GM18508 (cell line): ENCODE data around the gene ZNF184.
A peak's percentile ranks its signal among the peaks of the same experiment; 100 is the strongest.

Source experiments
- ATAC-seq: cut with Tn5 transposase; IDR thresholded peaks from one replicate; pipeline ENCODE4 v1.9.1; 2021; ENCODE audit warnings: moderate number of reproducible peaks; ENCODE audit not compliant: insufficient read depth, unreplicated experiment

The ZNF184 gene

DNA sequence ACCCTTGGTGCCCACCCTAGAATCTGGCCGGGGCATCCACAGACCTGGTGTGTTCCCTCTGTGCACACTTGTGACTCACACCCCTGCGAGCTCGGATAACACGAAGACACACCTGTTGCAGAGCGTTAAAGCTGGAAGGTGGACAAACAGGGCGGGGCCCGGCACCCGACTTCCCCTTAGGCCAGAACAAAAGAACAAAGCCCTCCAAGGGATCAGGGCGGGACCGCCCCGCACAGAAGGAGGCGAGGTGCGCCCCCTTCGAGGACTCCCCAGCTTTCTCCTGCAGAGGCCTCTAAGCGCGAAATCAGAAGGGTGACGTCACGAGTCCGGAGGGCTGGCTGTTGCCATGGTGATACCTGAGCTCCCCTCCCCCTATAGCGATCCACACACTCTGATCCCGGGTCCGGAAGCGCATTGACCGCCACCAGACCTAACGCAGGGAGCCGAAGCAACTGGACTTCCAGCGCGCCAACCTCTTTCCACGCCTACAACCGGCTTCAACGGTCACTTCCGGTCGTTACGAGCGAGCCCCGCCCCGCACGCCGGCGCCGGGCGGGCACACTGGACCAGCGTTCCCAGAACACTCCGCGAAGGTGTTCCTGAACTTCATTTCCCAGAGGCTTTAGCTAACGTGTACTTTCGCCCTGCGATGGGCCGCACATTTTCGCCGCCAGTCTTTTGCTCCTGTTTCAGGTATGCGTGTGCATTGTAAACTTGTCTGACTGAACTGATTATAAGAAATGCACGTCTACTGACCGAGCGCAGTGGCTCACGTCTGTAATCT lies at the start of gene ZNF184:
ZNF184 (minus strand) TSS at position 489 of the 784 bp plus-strand sequence. CDS start 811 bp downstream, outside the sequence.
- ATAC-seq, result peak; percentile 45

DNA sequence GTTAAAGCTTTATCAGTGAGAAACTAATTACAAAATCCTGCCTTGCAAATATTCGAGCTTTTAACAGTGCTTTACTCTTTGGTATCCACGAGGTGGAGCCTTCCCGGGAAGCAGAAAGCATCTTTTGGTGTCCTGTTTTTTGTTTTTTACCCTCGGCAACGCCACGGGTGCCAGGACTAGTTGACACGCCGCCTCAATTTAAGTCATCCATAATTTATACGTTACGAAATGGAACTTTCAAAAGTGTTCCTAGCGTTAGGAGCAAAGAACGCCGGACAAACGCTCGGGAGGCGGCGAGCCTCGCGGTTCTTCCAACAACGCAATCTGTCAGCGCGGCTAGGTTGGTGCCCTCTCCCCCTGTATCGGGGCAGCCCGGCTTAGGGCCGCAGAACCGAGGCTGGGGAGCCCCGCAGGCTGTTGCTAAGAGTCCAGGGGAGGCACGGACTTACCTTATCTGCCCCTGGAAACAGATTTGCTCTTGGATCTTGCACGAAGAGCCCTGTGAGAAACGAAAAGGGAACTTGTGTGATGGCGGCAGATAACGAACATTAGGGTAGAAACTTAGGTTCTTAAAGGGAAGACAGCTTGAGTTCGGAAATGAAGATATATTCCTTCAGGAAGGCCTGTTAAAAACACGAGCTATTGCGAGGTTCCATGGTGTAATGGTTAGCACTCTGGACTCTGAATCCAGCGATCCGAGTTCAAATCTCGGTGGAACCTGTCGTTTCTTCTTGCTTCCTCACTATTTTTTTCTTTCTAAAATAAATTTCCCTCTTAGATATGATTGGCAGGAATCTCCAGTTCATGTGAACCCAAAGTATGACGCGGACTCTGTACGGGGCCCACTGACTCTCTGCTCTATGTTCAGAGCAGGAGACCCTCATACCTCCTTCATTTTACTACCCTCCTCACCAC lies 46.2 kb upstream of the ZNF184 start:
- peak; percentile 40 for ATAC-seq

DNA sequence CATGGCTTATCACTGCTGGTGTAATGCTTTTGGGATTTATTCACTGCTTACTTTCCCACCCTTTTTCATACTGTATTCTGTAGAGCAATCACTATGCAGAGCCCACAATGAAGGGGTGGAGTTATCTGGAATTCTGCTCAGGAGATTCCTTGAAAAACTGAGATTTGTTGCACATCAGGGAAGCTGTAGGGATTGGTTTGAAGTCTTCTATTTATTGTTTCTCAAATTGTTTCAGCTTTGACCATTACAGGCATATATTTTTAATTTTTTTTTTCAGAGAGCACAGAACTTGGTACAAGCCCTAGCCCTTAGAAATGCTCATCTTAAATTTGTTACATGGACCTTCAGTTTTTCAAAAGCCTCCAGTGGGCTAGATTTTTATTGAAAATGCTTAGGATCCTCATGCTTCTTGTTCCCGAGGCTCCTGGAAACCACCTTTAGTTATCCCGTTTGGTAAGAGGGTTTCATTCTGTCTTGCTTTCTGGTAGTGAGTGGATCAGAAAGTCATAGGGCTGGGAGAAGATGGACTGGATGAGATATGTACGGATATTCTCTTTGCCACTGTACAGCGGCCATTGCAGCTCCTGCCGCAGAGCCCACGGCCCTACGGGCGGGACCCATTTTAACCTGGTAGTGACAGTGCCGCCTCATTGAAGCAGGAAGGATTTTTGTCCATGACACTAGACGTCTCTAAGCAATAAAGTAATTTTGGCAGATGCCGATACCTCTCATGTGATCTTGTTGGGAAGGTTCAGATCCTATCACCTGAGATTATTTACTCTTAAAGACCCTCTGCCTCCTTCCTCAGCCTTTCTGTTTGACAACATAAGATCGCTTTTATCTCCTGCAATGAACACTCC lies 45.3 kb upstream of the ZNF184 start:
- no peak for ATAC-seq

DNA sequence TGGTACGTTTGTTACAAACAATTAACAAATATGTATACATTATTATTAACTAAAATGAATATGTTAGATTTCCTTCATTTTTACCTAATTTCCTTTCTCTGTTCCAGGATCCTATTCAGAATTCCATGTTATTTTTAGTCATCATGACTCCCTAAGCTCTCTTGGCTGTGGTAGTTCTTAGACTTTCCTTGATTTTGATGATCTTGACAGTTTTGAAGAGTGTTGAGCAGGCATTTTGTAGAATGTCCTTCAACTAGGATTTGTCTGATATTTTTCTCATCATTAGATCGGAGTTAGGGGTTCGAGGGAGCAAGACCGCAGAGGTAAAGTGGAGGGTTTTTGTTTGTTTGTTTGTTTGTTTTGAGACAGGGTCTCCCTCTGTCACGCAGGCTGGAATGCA lies 44.3 kb upstream of the ZNF184 start:
- ATAC-seq, result no peak

DNA sequence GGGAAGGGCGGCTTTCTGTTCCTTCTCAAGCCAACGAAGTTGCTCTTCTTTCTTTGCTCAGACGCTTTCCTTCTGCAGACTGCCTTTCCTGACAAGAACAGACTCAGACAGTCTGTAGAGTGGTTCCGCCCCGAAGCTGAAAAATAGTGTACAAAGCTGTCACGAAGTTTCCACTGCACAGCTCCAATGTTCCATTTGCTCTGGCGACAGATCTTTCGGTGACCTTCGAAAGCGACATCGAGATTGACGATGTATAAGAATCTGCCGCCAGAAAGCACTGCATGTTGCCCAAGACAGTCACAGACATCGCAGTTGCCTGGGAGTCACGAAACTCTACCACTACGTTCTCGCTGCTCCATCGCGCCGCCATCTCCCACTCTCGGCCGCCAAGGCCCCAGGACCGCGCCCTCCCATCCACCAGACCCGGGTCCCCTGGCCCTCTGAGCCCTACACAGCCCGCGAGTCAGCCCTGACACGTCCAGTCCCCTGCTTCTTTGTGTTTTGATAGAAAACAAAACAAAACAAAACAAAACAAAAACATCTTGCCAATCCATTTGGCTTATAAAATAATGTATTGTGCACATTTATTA lies 42.1 kb upstream of the ZNF184 start:
- no peak for ATAC-seq

DNA sequence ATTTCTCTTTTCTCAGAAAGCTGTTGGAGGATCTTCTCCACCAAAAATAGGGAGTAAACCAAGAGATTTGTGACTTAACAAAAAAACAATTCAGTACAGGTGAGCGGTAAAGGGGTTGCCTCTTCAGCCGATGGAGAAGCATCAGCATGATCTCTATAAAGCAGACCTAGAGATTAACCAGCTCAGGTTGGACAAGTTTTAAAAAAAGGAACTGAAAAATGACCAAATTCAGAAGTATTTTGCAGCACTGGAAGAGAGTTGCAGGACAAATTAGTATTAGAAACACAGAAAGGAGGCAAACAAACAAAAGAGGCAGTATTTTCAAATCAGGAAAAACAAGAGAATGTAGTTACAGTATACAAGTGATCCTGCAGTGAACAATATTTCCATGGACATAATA lies 39.6 kb upstream of the ZNF184 start:
- no peak for ATAC-seq

DNA sequence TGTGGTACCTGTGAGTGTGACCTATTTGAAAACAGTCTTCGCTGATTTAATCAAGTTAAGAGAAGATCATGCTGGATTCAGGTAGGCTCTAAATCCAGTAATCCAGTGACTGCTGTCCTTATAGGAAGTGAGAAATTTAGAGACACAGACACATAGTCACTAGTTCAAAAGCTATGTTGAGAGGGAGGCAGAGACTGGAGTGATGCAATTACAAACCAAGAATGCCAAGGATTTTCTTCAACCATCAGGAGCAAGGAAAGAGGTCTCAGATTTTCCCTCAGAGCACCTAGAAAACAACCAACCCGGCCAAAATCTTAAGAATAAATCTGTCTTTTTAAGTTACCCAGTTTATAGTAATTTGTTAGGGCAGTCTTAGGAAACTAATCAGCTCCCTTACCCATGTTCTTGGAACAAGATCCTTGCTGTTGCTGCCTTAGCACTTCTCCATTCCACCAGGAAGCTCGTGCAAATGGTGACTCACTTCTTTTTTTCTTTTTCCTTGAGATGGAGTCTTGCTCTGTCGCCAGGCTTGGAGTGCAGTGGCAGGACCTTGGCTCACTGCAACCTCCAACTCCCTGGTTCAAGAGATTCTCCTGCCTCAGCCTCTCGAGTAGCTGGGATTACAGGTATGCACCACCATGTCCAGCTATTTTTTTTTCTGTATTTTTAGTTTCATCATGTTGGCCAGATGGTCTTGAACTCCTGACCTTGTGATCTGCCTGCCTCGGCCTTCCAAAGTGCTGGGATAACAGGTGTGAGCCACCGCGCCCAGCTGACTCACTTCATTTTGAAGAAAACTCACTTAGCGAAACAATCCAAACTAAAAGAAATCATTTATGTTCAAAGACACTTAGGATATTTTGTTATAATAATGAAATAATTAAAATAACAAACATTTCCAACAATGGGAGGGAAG lies 34.4 kb upstream of the ZNF184 start:
- ATAC-seq, result no peak

DNA sequence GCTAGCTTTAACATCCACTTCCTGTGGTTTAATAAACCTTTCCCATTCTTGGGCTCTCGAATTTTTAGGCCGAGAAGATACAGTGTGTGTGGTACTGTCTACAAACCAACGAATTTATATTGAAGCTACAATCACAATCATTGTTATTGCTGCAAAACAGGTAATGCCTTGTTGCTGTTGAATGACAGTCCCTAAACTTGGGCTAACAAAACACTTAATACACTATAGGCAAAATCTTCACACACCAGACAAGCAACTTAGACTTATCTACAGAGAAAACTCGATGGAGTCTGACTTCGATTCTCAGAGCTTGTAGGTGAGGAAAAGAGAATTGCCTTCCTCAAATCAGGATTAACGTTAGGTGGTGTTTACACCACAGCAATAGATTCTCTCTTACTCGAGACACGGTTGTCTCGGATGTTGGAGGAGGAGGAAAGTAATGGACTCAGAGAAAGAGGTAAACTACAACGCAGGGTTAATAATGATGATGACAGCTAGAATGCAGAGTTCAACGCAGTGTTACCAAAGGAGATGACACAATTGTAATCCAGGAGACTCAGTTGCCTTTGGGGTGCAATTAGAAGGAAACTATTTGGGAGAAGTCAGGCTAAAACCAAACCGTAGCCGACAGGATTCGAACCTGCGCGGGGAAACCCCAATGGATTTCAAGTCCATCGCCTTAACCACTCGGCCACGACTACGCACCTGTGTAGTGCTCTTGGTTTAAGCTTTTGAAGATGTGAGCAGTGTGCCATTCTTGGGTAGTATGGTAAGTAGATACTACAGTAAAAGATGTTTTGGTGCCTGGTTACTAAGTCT lies 32.5 kb upstream of the ZNF184 start:
- no peak for ATAC-seq

DNA sequence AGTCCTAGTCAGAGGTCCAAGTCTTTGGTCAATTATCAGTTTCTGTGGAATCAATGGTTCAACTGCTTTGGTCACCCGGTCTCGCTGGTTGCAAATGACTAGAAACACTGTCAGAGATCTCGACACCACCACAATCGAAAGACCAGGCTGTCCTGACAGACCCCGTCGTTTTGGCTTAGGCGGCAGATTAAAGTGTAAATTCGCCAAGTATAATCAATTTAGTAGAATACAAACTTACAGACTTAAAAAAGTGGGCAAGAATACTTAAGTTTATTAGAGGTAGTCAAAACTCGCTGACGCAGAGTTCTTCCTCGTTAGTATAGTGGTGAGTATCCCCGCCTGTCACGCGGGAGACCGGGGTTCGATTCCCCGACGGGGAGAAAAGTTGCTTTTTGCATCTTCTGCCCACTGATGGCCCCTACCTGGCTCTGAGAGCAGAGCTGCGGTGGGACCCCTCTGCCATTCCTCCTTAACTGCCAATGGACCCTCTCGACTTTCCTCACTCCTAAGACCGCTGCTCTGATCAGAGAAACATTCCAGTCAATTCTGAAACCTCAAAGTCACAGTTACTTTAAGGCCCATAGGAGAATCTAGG lies 30.6 kb upstream of the ZNF184 start:
- no peak for ATAC-seq

DNA sequence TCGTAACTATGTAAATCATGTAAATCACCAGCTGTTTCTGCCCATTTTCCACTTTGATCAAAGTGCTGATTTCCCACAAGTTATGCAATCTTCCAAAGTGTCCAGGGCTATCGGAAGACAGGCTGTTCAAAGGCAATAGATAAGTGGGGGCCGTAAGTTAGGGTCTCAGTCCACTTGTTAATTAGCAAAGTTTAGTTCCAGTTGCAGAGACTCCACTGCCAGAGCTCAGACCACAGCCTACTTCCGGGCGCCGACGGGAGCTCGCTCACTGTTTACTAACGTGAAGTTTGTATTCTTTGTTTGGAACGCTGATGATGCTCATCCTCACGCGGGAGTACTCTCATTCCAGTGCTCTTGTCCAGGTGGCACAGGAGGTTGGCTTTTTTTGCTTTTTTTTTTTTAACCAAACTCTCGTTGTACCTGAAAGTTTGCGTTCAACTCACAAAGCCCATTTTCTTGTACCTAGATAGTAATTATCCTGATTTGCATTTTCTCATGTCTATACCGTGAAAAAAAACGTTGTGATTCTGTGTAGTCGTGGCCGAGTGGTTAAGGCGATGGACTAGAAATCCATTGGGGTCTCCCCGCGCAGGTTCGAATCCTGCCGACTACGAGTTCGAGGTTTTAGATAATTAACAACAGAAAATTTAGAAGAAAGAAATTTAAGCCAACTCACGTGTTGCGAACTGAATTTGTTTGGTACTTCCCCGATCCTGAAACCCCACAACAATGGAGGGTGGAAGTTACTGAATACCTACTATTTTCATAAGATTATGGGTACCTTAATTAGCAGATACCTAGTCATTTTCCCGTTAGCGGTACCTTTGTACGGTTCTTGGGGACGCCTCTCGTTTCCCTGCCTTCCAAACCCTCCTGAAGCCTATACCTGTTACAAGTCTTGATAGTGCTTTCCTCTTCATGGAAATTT lies 29.9 kb upstream of the ZNF184 start:
- no peak for ATAC-seq

DNA sequence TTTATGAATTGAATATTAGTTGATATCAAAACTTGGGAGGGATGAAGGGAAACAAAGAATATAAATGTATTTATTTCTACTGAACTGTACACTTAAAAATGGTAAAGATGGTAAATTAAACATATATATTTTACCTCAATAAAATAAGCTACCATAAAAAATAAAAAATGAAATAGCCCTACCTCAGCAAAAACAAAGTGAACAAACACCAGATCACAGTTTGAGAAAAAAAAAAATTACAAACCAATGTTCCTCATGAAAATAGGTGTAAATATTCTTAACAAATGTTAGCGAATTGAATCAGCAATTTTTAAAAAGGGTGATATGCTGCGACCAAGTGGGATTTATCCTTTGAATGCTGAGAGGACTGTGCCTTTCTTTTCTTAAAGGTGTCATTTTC lies 28.3 kb upstream of the ZNF184 start:
- no peak for ATAC-seq

DNA sequence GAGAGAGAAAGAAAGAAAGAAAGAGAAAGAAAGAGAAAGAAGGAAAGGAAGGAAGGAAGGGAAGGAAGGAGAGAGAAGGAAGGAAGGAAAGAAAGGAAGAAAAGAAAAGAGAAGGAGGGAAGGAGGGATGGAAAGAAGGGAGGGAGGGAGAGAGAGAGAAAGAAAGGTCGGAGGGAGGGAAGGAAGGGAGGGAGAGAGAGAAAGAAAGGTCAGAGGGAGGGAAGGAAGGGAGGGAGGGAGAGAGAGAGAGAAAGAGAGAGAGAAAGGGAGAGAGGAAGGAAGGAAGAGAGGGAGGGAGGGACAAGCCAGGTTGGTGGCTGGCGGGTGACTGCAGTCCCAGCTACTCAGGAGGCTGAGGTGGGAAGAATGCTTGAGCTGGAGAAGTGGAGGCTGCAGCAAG lies 27.3 kb upstream of the ZNF184 start:
- ATAC-seq, result no peak

DNA sequence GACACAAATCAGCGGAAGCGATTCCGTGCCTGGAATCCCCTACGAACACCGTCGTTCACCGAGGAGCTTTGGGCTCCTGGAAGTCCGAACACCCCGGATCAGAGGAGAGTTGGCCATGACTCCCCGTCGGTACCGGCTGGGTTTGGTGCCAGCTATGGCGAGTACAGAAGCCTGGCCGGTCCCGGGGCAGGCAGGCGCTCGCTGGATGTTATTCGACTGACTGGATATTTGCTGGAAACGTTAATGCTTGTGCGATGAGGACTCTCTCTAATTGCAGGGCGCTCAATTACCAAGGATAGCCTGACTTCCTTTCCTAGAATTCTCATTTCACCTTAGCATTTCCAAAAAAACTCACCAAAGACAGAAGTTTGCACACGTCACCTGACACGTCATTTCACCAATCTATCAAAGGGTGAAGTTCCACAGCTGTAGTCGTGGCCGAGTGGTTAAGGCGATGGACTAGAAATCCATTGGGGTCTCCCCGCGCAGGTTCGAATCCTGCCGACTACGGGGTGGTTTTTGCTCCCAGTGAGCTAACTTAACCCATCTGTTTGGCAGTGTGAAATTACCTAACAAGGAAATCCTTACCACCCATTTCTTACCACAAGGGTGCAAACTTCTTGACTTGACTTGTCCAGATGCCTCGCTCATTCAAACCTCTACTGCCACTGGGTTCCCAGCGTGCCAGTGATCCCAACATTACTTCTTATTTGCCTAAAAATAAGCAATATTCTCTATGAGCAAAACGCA lies 22.7 kb upstream of the ZNF184 start:
- ATAC-seq, result no peak

DNA sequence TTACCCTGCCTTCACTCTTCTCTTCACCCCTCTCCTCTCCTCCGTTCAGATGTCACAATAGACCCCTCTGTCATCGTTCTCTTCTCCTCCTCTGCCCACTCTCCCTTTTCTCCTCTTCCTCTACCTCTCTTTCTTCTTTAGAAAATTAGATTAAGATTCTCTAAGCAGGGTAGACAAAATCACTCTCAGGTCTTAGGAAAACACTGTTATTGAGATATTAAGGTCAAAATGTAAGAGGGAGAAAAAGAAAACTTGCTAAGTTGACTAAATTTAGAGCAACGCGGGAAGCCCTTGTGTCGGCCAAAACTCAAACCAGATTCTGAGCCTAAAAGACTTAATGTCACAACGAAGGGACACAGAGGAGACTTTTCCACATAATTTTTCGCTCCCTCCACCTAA lies 22.1 kb upstream of the ZNF184 start:
- no peak for ATAC-seq

DNA sequence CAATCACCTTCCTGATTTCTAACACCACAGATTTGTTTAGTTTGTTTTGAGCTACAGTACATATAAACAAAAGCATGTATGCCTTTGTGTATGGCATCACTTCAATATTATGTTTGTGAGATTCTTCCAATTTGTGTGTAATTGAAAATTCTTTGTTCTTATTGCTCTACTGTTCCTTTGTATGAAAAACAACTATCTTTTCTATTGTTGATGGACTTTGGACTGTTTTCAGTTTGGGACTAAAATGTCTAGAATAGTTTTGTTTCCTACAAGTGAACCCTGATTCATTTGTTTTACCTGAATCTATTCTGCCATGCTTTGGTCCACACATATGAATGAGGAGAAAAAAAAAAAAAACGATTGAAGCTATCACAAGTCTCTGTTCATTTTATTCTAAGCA lies 21.2 kb upstream of the ZNF184 start:
- no peak for ATAC-seq

DNA sequence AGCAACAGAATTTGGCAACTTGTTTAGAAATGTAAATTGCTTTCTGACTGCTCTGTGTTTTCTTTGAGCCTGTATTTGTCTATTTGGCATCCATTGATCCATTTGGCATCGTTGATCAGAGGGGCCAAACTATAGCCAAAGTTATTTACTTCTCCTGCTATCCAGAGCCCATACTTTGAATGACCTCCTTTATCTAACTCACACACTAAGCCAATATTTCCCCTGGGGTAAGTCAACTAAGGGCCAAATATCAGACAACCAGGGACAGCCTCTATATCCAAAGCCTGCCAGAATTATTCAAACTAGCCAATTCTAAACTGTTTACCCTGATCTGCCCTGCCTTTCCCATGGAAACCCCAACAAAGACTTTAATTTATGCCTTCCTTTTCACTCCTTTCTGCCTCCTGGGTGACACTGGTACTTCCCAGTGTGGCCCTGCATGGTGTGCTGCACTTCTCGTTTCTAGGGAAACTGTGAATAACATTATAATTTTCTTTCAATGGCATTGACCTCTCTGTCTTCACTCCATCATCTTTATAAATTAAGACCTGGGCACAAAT lies 19.8 kb upstream of the ZNF184 start:
- ATAC-seq, result no peak
